HepG2 (cell line): ENCODE data around the gene PSMD8. TPM values are rescaled to one million over a fixed set of nuclear protein-coding genes. Genes with fewer than 3 reads are reported as not detected.

Source experiments
- ARID4A ChIP-seq: sonication (generic); formaldehyde crosslinking; IDR thresholded peaks from 2 replicates; pipeline ENCODE4 v1.5.0; 2020; ENCODE audit warnings: mild to moderate bottlenecking, missing genetic modification reagents, borderline replicate concordance
- HCFC1 ChIP-seq: fragments of 150-350 bp; IDR thresholded peaks from 2 replicates; pipeline ENCODE4 v1.6.1; 2014; ENCODE audit warnings: low read depth, low read length
- KIAA2018 ChIP-seq: sonication (generic); formaldehyde crosslinking; IDR thresholded peaks from 2 replicates; pipeline ENCODE4 v1.5.0; 2020; ENCODE audit warnings: mild to moderate bottlenecking, missing genetic modification reagents, borderline replicate concordance
- KLF13 ChIP-seq: sonication (generic); formaldehyde crosslinking; IDR thresholded peaks from 2 replicates; pipeline ENCODE4 v1.4.0; 2020; ENCODE audit warnings: mild to moderate bottlenecking, missing genetic modification reagents
- MEIS2 ChIP-seq: sonication (generic); formaldehyde crosslinking; IDR thresholded peaks from 2 replicates; pipeline ENCODE4 v1.9.0; 2021; ENCODE audit warnings: mild to moderate bottlenecking, missing genetic modification reagents
- NFIC ChIP-seq: IDR thresholded peaks from 2 replicates; pipeline ENCODE4 v1.6.1; 2012; ENCODE audit warnings: mild to moderate bottlenecking, low read length, inconsistent platforms
- ZBTB7A ChIP-seq: sonication (generic); formaldehyde crosslinking; IDR thresholded peaks from 2 replicates; pipeline ENCODE4 v1.8.0; 2022; ENCODE audit warnings: mild to moderate bottlenecking, missing genetic modification reagents
- ZNF143 ChIP-seq: sonication (generic); formaldehyde crosslinking; IDR thresholded peaks from 2 replicates; pipeline ENCODE4 v1.4.0; 2020; ENCODE audit warnings: missing genetic modification reagents
- ZNF329 ChIP-seq: sonication (generic); formaldehyde crosslinking; IDR thresholded peaks from 2 replicates; pipeline ENCODE4 v1.9.0; 2021; ENCODE audit warnings: low read depth, mild to moderate bottlenecking, missing genetic modification reagents
- ZNF510 ChIP-seq: sonication (generic); formaldehyde crosslinking; IDR thresholded peaks from 2 replicates; pipeline ENCODE4 v1.4.0; 2020; ENCODE audit warnings: low read depth, mild to moderate bottlenecking, missing genetic modification reagents
- ZNF780A ChIP-seq: sonication (generic); formaldehyde crosslinking; IDR thresholded peaks from 2 replicates; pipeline ENCODE4 v1.8.0; 2022; ENCODE audit warnings: mild to moderate bottlenecking, missing genetic modification reagents, moderate library complexity
- ZNF784 ChIP-seq: sonication (generic); formaldehyde crosslinking; IDR thresholded peaks from 2 replicates; pipeline ENCODE4 v1.5.1; 2020; ENCODE audit warnings: missing genetic modification reagents, mild to moderate bottlenecking, borderline replicate concordance
- polyA plus RNA-seq, 8 experiments: library from polyadenylated mRNA; depleted of rRNA in 3 of 8; stranded (reverse) in 7 of 8; unstranded in 1 of 8; fragments of >200 nt; fragmentation: Illumina TruSeq in 4 of 8; extraction: Trizol in 4 of 8; gene quantifications; 2 replicates each; pipeline versions ENCODE4 v1.2.1 to v1.2.3, GENCODE V29; 2011 to 2016; ENCODE audit warnings: low read depth in 4 of 8, missing spikeins in 1 of 8, mixed read lengths in 1 of 8; ENCODE audit not compliant: insufficient read depth in 1 of 8
- total RNA-seq, 5 experiments: library from RNA; depleted of rRNA; stranded (reverse); fragments of >200 nt; fragmentation: Illumina TruSeq; extraction: Trizol; gene quantifications; 2 replicates each; pipeline ENCODE4 v1.2.3, GENCODE V29; 2016; ENCODE audit warnings: low read depth in 1 of 5

Gene PSMD8
- total and polyA plus RNA-seq, 2 of the 13 experiments (the other 11 are each of a cell fraction or from before 2014, with no cell fraction given): 162 to 296 TPM

- TF ChIP-seq KIAA2018 (CRISPR knock-in tag) (no peak), ZNF143 (no peak), ARID4A (CRISPR knock-in tag) (no peak), HCFC1 (no peak), ZNF510 (CRISPR knock-in tag) (no peak), ZBTB7A (CRISPR knock-in tag) (no peak), MEIS2 (CRISPR knock-in tag) (no peak), ZNF780A (no peak), NFIC (no peak), ZNF329 (no peak), KLF13 (CRISPR knock-in tag) (no peak), ZNF784 (no peak)
- TF ChIP-seq, all 625 proteins: peak for 0
These were observed 4.5 kb downstream of the PSMD8 start (continued) for GRCh38 chr19:38378866-38379265.
